H1 (cell line): ENCODE measurements around the gene WBP4. TPM values are rescaled to one million over a fixed set of nuclear protein-coding genes. Genes with fewer than 3 reads are reported as not detected.

Experiments
- CTCF ChIA-PET: fragments of 300-600 bp; sonication (Branson Sonifier 250); formaldehyde crosslinking; loops from one replicate; lab custom pipeline; 2021; ENCODE audit not compliant: partially characterized antibody; lab: Charles Lee
- POLR2A ChIA-PET: fragments of 300-600 bp; sonication (Branson Sonifier 250); formaldehyde crosslinking; loops from one replicate; lab custom pipeline; 2021; ENCODE audit warnings: inconsistent platforms; ENCODE audit not compliant: partially characterized antibody; lab: Charles Lee
- DNase-seq, 2 experiments: peaks; one replicate each; pipeline versions ENCODE4 v3.0.0 to v3.0.0-alpha.2; 2010 to 2022; ENCODE audit warnings: low spot score in 2 of 2, low read depth in 1 of 2, mixed read lengths in 1 of 2
- FAIRE-seq: peaks from 2 replicates; lab custom pipeline; 2011; peaks lifted over from hg19 to GRCh38; lab: Jason Lieb, UNC
- H2AFZ ChIP-seq: 2 replicates; pipeline ENCODE4 v1.8.1; 2012; ENCODE audit warnings: low read length, inconsistent platforms
- H2AK5ac ChIP-seq: 2 replicates; pipeline ENCODE4 v1.6.1; 2013; ENCODE audit warnings: low read depth, low read length
- H2BK120ac ChIP-seq: replicated peaks from 2 replicates; pipeline ENCODE3; 2013; ENCODE audit warnings: low read depth, low read length, inconsistent platforms
- H2BK12ac ChIP-seq: 2 replicates; pipeline ENCODE4 v1.6.1; 2013; ENCODE audit warnings: low read depth, low read length
- H2BK15ac ChIP-seq: 2 replicates; pipeline ENCODE4 v1.6.1; 2013; ENCODE audit warnings: low read length
- H2BK20ac ChIP-seq: 2 replicates; pipeline ENCODE4 v1.6.1; 2013; ENCODE audit warnings: low read length
- H2BK5ac ChIP-seq: 2 replicates; pipeline ENCODE4 v1.6.1; 2013; ENCODE audit warnings: low read depth, low read length
- H3K14ac ChIP-seq: 2 replicates; pipeline ENCODE4 v1.6.1; 2013; ENCODE audit warnings: inconsistent platforms; ENCODE audit not compliant: insufficient read length
- H3K18ac ChIP-seq: 2 replicates; pipeline ENCODE4 v1.6.1; 2013; ENCODE audit warnings: low read length; ENCODE audit errors: extremely low read depth
- H3K23ac ChIP-seq: 2 replicates; pipeline ENCODE4 v1.6.1; 2013; ENCODE audit warnings: inconsistent platforms; ENCODE audit not compliant: insufficient read length
- H3K23me2 ChIP-seq: 2 replicates; pipeline ENCODE4 v1.6.1; 2013; ENCODE audit warnings: low read depth, low read length
- H3K27ac ChIP-seq: 2 replicates; pipeline ENCODE4 v1.6.1; 2011; ENCODE audit warnings: low read depth, low read length, inconsistent platforms
- H3K27me3 ChIP-seq, 4 experiments: replicated peaks in 1 of 4; 1 replicate in 1 of 4; 2 replicates in 3 of 4; pipeline versions ENCODE4 v1.6.1 to v1.8.1; 2011 to 2013; ENCODE audit warnings: low read length in 3 of 4, mild to moderate bottlenecking in 3 of 4, inconsistent platforms in 2 of 4, mixed read lengths in 2 of 4, moderate library complexity in 1 of 4; ENCODE audit not compliant: control insufficient read depth in 3 of 4, insufficient read depth in 3 of 4; ENCODE audit errors: extremely low read depth in 1 of 4
- H3K36me3 ChIP-seq, 4 experiments: 2 replicates each; pipeline versions ENCODE4 v1.6.1 to v1.8.1; 2011 to 2013; ENCODE audit warnings: mild to moderate bottlenecking in 4 of 4, low read length in 3 of 4, moderate library complexity in 2 of 4, control low read depth in 1 of 4, inconsistent platforms in 1 of 4; ENCODE audit not compliant: insufficient read depth in 4 of 4, control insufficient read depth in 2 of 4
- H3K4ac ChIP-seq: replicated peaks from 2 replicates; pipeline ENCODE3; 2013; ENCODE audit warnings: low read length, low read depth, mixed read lengths, inconsistent platforms; ENCODE audit not compliant: insufficient read length
- H3K4me1 ChIP-seq, 4 experiments: replicated peaks in 1 of 4; 1 replicate in 1 of 4; 2 replicates in 3 of 4; pipeline versions ENCODE4 v1.6.1 to v1.8.1; 2011 to 2013; ENCODE audit warnings: low read length in 3 of 4, inconsistent platforms in 2 of 4, mixed read lengths in 1 of 4; ENCODE audit not compliant: insufficient read depth in 4 of 4, control insufficient read depth in 3 of 4
- H3K4me2 ChIP-seq, 2 experiments: 2 replicates each; pipeline versions ENCODE4 v1.6.1 to v1.8.1; 2011 to 2013; ENCODE audit warnings: low read depth in 2 of 2, low read length in 2 of 2, control low read depth in 1 of 2, inconsistent platforms in 1 of 2, mild to moderate bottlenecking in 1 of 2; ENCODE audit not compliant: insufficient read depth in 1 of 2
- H3K4me3 ChIP-seq, 4 experiments: fragments of 200-600, 300-600 bp in 1 of 4; sonication (generic), shearing (Covaris generic), sonication (Bioruptor Twin) in 1 of 4; 2 replicates each; pipeline versions ENCODE4 v1.5.1 to v1.8.1; 2011 to 2016; ENCODE audit warnings: low read length in 4 of 4, low read depth in 3 of 4, control low read depth in 2 of 4, inconsistent platforms in 2 of 4, mild to moderate bottlenecking in 2 of 4, mixed read lengths in 1 of 4, moderate library complexity in 1 of 4; ENCODE audit not compliant: insufficient read depth in 2 of 4; ENCODE audit errors: extremely low read depth in 1 of 4
- H3K56ac ChIP-seq: replicated peaks from 2 replicates; pipeline ENCODE3; 2013; ENCODE audit warnings: low read depth, mild to moderate bottlenecking, mixed read lengths, low read length, inconsistent platforms; ENCODE audit not compliant: insufficient read length
- H3K79me1 ChIP-seq: 2 replicates; pipeline ENCODE4 v1.6.1; 2013; ENCODE audit warnings: low read depth, low read length, control low read depth
- H3K79me2 ChIP-seq, 2 experiments: 2 replicates each; pipeline versions ENCODE4 v1.6.1 to v1.8.1; 2012 to 2013; ENCODE audit warnings: low read length in 2 of 2, mild to moderate bottlenecking in 2 of 2, inconsistent platforms in 1 of 2; ENCODE audit not compliant: insufficient read depth in 2 of 2, control insufficient read depth in 1 of 2
- H3K9ac ChIP-seq, 4 experiments: replicated peaks in 1 of 4; 1 replicate in 1 of 4; 2 replicates in 3 of 4; pipeline versions ENCODE4 v1.6.1 to v1.8.1; 2011 to 2013; ENCODE audit warnings: low read depth in 3 of 4, low read length in 3 of 4, control low read depth in 2 of 4, mild to moderate bottlenecking in 2 of 4, moderate library complexity in 2 of 4, inconsistent platforms in 1 of 4; ENCODE audit errors: extremely low read depth in 1 of 4
- H3K9me3 ChIP-seq, 2 experiments: 2 replicates each; pipeline versions ENCODE4 v1.6.1 to v1.8.1; 2012 to 2013; ENCODE audit warnings: mild to moderate bottlenecking in 2 of 2, moderate library complexity in 2 of 2, control low read depth in 1 of 2, inconsistent platforms in 1 of 2, low read depth in 1 of 2, low read length in 1 of 2, mixed read lengths in 1 of 2; ENCODE audit not compliant: insufficient read depth in 2 of 2
- H4K20me1 ChIP-seq, 2 experiments: replicated peaks in 1 of 2; 2 replicates each; pipeline versions ENCODE3 to v1.8.1; 2011 to 2013; ENCODE audit warnings: inconsistent platforms in 2 of 2, low read length in 2 of 2, mild to moderate bottlenecking in 1 of 2; ENCODE audit not compliant: insufficient read depth in 2 of 2, control insufficient read depth in 1 of 2
- H4K5ac ChIP-seq: 2 replicates; pipeline ENCODE4 v1.6.1; 2013; ENCODE audit warnings: low read length, low read depth, mixed read lengths, inconsistent platforms; ENCODE audit not compliant: insufficient read length
- H4K8ac ChIP-seq: 2 replicates; pipeline ENCODE4 v1.8.0; 2013; ENCODE audit warnings: mild to moderate bottlenecking, moderate library complexity, low read length, inconsistent platforms; ENCODE audit not compliant: insufficient read depth; ENCODE audit errors: extremely low read depth
- H4K91ac ChIP-seq: replicated peaks from 2 replicates; pipeline ENCODE3; 2013; ENCODE audit warnings: low read length, mixed read lengths, inconsistent platforms; ENCODE audit not compliant: insufficient read length
- WGBS, 2 experiments: shearing (Covaris generic) in 1 of 2; methylation state at CpG; one replicate each; pipeline versions ENCODE4 v1.1.6 to v1.1.7; 2013 to 2015; ENCODE audit warnings: low lambda C conversion rate in 2 of 2, mixed read lengths in 2 of 2, inconsistent platforms in 1 of 2, low coverage in 1 of 2, missing lambda C conversion rate in 1 of 2; ENCODE audit not compliant: insufficient replicate concordance in 2 of 2, insufficient coverage in 1 of 2, insufficient read length in 1 of 2; ENCODE audit errors: extremely low coverage in 1 of 2, missing lambda C conversion rate in 1 of 2; 5-methylcytosine and 5-hydroxymethylcytosine counted together
- polyA plus RNA-seq, 7 experiments: library from polyadenylated mRNA; depleted of rRNA in 3 of 7; stranded (reverse) in 5 of 7; unstranded in 2 of 7; fragments of >200 nt in 5 of 7; fragments of 200-250 nt in 2 of 7; gene quantifications; 1 replicate in 5 of 7; 2 replicates in 1 of 7; 4 replicates in 1 of 7; pipeline versions ENCODE4 v1.2.1 to v1.2.3, GENCODE V29; 2011 to 2013; ENCODE audit warnings: missing spikeins in 2 of 7, mixed read lengths in 2 of 7
- total RNA-seq: library from RNA; stranded (reverse); fragmentation: NEBNext Ultra II Directional; extraction: Animal tissue kit (Norgen Biotek cat#: 25700); gene quantifications from 2 replicates; pipeline ENCODE4 v1.2.1, GENCODE V29; 2021

Gene WBP4
- total and polyA plus RNA-seq, 2 of the 8 experiments (the other 6 are each of a cell fraction or from before 2014, with no cell fraction given) = 3.0 to 10.0 TPM

DNA sequence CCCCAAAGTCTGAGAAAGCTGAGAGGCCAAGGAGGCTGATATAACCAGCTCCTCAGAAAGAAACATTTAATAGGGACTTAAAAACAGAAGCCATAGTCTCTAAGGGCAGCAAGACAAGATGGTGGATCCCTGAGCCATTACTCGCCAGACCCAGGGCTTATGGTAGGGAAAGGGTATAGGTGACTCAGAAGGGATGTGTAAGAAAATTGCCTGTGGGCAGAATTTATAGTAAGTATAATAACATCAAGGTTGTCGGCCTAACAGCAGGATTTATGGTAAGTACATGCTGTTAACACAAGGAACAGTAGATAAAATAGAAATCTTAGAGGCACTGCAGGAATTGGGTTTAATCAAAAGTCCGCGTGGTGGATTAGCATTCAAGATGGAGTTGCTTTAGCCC lies 56.6 kb downstream of the WBP4 start:
- H3K18ac ChIP-seq = no peak overlapping the region
- no peak overlapping the region for H3K56ac ChIP-seq
- H2BK12ac ChIP-seq = no peak overlapping the region
- H2BK15ac ChIP-seq = no peak overlapping the region
- CTCF ChIA-PET = interaction anchor here (0.6 to 1.1 kb wide), 4 partner anchors 36 to 110 kb away, joined by 3 to 4 read pairs (median 3); no protein-coding TSS in a partner anchor
- H3K23ac ChIP-seq = no peak overlapping the region
- H4K8ac ChIP-seq = no peak overlapping the region
- H3K4me1 ChIP-seq = no peaks in the 10 kb centered on the region
- H3K14ac ChIP-seq = no peak overlapping the region
- H3K4ac ChIP-seq = no peak overlapping the region
- H3K27me3 ChIP-seq = no peaks in the 10 kb centered on the region
- H3K23me2 ChIP-seq = no peaks in the 10 kb centered on the region
- no peaks in the 10 kb centered on the region for H3K79me2 ChIP-seq
- H2BK5ac ChIP-seq = no peak overlapping the region
- no peak overlapping the region for H2BK120ac ChIP-seq
- DNase-seq = no peak
- no peaks in the 10 kb centered on the region for H3K79me1 ChIP-seq
- no peak overlapping the region for H4K5ac ChIP-seq
- POLR2A ChIA-PET = interaction anchor here (1.0 to 2.3 kb wide), 2 partner anchors 10 to 57 kb away, joined by 3 to 6 read pairs; partner anchors contain the start of gene WBP4
- H3K9me3 ChIP-seq = no peaks in the 10 kb centered on the region
- H3K9ac ChIP-seq = no peak overlapping the region
- FAIRE-seq = no peak
- no peak overlapping the region for H2BK20ac ChIP-seq
- H2AK5ac ChIP-seq = no peak overlapping the region
- no peak overlapping the region for H3K4me2 ChIP-seq
- H4K91ac ChIP-seq = no peak overlapping the region
- H3K27ac ChIP-seq = no peak overlapping the region
- WGBS, 2 experiments = 88% methylated on average over 4 of the region's 4 CpGs; no CpG with 5 or more reads in 1 of the 2 experiments
- H2AFZ ChIP-seq = no peak overlapping the region
- H4K20me1 ChIP-seq = no peaks in the 10 kb centered on the region
- H3K4me3 ChIP-seq = no peak overlapping the region
- no peaks in the 10 kb centered on the region for H3K36me3 ChIP-seq
